Fibroblast of mammary gland (primary cell): ENCODE results near the gene DRD3.

ENCODE experiments used
- DNase-seq: peaks from one replicate; pipeline ENCODE4 v3.0.0-alpha.2; 2010; ENCODE audit warnings: low read depth
- H3K4me3 ChIP-seq: 2 replicates; pipeline ENCODE4 v1.5.1; 2011; ENCODE audit warnings: low read depth, mild to moderate bottlenecking, low read length, moderate library complexity; ENCODE audit not compliant: control insufficient read depth
- CTCF ChIP-seq: conservative IDR thresholded peaks from 2 replicates; pipeline ENCODE4 v1.5.1; 2011; ENCODE audit warnings: low read depth, low read length, inconsistent platforms; ENCODE audit not compliant: control insufficient read depth, insufficient read depth

DRD3 gene

GRCh38 chr3:114192136-114192535 is 13.3 kb upstream of the DRD3 start:
- DNase-seq = no peak
- no peak for TF ChIP-seq CTCF
- no peak overlapping the region for H3K4me3 ChIP-seq

- DNase-seq = no peak
- TF ChIP-seq CTCF = no peak
- no peak overlapping the region for H3K4me3 ChIP-seq
These were observed 7.6 kb upstream of the DRD3 start for GRCh38 chr3:114186501-114186900.

GRCh38 chr3:114179575-114179974 is 723 bp upstream of the DRD3 start:
- no peak overlapping the region for H3K4me3 ChIP-seq
- peak; percentile 38 for DNase-seq
- peak; percentile 29 for TF ChIP-seq CTCF

GRCh38 chr3:114176890-114177289 is 2.0 kb downstream of the DRD3 start:
- DNase-seq = no peak
- H3K4me3 ChIP-seq = no peak overlapping the region
- TF ChIP-seq CTCF = no peak

- no peak overlapping the region for H3K4me3 ChIP-seq
- no peak for DNase-seq
- TF ChIP-seq CTCF = no peak
These were observed 2.4 kb downstream of the DRD3 start for GRCh38 chr3:114176487-114176886.

GRCh38 chr3:114175204-114175987 is 3.5 kb downstream of the DRD3 start:
- TF ChIP-seq CTCF = no peak
- no peak for DNase-seq
- H3K4me3 ChIP-seq = no peak overlapping the region
